GM21447 (cell line): ENCODE data around the gene TMEM131.
A peak's percentile ranks its signal among the peaks of the same experiment; 100 is the strongest.
"Not testable (repeated sequence)": the region's sequence is repeated elsewhere in the genome, so short reads cannot be mapped to it uniquely, and the experiment has no call there.

ENCODE experiments used
- ATAC-seq: cut with Tn5 transposase; IDR thresholded peaks from one replicate; pipeline ENCODE4 v1.9.1; 2021; ENCODE audit not compliant: unreplicated experiment

TMEM131 gene

DNA sequence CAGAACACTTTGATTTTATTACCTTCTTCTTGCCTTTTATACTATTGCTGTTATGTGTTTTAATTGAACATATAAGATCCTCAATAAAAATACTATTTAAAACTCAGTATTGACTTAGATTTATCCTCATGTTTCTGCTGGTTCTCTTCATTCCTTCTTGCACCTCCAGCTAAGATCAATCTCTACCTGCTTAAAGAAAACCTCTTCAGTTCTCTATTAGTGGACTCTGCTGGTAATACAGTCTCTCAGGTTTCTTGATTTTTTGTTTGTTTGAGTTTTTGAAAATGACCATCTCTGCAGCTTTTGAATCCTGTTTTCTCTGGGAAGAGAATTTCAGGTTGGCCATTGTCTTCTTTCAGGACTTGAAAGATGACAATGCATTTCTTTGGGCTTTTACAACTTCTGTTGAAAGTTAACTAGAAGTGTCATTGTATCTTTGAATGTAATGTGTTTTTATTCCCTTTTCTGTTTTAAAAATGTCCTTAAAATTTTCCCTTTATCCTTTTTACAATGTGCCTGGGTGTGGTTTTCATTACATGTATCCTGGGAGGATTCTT, 29.8 kb upstream of the TMEM131 start:
- ATAC-seq = no peak

- not testable (repeated sequence) for ATAC-seq
Measured at GRCh38 chr2:98022067-98022466, 26.3 kb upstream of the TMEM131 start.

DNA sequence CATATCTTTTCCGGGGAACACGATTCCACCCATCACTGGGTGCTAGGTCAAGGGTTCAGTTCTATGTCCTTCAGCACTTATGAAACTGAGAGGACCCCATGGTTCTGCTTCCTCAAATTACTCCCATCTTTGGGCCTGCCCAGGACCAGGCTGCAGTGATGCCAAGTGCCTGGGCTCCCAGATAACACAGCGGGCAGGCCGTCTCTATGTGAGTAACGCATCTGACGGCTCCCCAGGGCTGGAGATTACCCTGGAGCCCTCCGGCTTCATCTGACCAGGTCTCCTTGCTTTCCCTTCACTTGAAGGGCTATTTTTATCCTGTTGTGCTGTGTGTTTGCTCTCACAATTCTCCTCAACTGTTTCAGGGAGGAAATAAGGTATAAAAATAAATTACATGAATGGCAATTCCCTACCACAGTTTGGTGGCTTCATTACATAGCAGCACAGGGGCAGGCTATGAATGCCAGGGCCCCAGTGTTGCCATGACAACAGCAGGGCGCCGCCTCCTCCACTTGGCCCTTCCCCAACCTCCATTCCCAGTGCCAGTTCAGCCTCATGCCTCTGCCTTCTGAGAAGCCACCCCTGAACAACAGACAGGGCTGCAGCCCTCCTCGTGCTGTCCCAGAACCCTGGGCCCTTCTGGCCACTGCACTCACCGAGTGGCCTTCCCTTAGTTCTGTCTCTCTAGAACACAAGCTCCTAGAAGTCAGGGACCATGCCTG, 25.4 kb upstream of the TMEM131 start:
- no peak for ATAC-seq

- ATAC-seq = no peak
Measured at GRCh38 chr2:98020516-98020915, 24.8 kb upstream of the TMEM131 start.

GRCh38 chr2:98016908-98017670, 21.3 kb upstream of the TMEM131 start:
- no peak for ATAC-seq

DNA sequence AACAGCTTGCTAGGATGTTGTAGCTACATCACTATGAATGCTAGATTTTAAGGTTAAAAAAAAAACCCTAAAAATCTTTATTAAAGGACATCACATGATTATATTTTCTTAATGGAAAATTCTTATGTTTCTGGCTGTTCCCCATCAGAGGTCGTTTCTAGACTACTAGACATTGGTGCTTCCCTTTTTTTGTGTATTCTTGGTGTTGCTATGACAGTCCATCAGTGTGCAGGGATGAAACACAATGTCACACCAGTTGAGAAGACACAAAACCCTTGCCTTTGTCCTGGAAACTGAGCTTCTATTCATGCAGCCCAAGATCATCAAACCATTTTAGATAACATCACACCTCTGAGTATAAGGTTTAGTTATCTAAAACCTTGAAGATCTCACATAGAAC, 19.9 kb upstream of the TMEM131 start:
- ATAC-seq = no peak

- ATAC-seq = no peak
Measured at GRCh38 chr2:98014379-98014778, 18.6 kb upstream of the TMEM131 start.

DNA sequence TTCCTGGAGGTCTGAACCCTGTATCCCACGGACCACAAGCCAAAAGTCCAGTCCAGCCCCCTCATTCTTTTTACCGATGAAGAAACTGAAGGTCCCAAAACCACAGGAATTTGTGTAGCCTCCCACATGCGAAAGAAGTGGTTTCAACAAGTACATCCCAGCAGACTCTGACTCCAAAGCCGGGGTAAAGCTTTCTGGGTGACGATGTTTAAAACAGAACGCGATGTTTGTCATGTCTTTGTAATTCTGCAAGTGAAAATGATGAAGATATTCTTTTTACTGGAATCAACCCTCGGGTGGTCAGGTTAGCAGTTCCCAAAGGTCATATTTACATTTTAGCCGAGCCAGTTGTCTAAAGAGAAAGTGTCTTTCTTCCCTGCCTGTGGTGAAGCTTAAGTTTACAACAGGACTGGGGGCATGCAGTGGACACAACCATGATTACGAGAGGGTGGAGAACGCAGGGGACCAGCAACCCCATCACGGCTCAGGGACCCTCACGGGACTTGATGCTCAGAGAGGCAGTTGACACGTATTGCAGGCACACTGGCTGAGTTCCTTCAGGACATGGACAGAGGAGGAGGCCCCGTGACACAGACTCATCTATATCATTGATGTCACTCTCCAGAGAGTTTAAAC, 17.8 kb upstream of the TMEM131 start:
- ATAC-seq = no peak

GRCh38 chr2:98012561-98012991, 16.8 kb upstream of the TMEM131 start:
- peak; percentile 69 for ATAC-seq

DNA sequence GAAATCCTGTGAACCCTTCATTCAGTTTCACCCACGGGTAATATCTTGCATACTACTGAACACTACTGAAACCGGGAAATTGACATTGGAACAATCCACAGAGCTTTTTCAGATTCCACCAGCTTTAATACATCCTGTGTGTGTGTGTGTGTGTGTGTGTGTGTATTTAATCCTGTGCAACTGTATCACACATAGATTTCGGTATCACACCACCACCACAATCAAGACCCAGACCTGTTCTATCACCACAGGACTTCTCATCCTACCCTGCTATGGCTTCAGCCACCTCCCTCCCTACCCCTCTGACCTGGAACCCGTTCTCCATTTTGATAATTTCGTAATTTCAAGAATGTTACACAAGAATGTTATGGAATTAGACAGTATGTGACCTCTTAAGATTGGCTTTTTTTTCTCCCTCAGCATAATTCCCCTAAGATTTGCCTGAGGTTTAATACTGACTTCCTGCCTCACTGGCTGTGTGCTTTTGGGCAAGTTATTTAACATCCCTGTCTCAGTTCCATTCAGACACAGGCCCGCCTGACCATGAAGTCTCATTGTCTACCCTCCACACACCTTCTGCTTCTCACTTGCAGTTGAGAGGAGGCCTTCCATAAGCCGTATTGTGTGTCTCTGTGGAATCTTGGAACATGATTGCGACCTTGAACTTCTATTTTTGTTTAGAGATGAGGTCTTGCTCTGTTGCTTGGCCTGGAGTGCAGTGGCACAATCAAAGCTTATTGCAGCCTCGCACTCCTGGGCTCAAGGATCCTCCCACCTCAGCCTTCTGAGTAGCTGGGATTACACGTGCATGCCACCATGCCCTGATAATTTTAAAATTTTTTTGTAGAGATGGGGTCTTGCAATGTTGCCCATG, 14.4 kb upstream of the TMEM131 start:
- no peak for ATAC-seq

DNA sequence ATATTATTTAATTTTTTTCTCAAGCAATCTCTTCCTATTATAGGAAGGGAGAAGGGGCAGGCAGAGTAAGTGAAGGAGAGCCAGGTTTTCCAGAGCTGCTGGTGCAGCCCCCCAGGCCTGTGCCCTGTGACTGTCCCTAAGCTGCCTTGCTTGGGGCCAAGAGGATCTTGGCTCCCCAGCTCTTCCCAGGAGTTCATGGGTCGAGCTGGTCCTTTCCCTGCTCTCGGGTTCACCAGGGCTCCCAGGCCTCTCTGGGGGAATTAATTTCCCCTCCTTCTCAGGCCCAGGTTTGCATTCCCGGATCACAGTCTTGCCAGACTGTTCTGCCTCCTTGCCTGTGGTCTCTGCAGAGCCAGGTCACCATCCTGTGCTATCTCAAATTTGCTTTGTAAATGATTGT, 12.7 kb upstream of the TMEM131 start:
- no peak for ATAC-seq

DNA sequence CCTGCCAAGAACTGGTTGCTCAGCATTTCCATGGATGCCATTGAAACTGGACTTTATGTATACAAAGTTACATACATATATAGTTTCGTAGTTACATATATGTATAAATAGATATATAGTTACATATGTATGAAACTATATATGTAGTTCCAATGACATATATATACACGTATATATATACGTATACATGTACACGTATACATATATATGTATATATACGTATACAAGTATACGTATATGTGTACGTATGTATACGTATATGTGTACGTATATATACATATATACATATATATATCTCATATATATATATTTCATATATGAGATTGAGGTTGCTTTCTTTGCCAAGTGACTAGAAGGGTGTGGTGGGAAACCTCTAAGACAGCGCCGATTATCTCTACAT, 10.6 kb upstream of the TMEM131 start:
- ATAC-seq = no peak

GRCh38 chr2:98004613-98005012, 8.9 kb upstream of the TMEM131 start:
- no peak for ATAC-seq

DNA sequence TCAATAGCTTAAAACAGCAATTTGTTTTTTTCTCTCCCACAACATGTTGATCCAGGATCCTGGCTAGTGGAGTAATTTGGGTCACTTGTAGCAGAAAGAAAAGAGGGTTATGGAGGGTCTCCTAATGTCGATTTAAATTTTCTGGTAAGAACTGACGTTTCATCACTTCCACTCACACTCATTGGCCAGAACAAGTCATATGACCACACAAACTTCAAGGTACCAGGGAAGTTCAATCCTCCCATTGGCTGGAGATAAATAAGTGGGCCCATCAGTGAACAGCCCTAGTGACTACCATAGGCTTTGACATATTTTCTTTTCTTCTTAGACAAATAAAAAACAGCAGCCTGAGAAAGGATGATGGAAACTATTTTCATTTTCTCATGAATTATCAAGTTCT, 8.3 kb upstream of the TMEM131 start:
- ATAC-seq = no peak

DNA sequence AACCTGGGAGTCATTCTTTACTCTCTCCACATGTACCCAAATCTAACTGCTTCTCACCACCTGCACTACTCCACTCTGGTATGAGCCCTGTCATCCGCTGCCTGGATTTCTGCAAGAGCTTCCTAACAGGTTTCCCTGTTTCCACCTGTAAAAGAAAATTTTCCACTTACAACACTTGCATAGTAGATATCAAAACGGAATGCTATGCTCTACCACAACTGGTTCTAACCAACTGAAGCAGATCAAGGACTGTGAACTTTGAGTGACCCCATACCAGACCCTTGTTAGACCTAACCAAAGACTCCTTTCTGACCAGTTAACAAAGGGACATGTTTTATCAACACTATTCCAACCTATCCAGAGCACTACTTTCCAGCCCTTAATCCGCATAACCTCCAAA, 3.8 kb upstream of the TMEM131 start:
- ATAC-seq = no peak

DNA sequence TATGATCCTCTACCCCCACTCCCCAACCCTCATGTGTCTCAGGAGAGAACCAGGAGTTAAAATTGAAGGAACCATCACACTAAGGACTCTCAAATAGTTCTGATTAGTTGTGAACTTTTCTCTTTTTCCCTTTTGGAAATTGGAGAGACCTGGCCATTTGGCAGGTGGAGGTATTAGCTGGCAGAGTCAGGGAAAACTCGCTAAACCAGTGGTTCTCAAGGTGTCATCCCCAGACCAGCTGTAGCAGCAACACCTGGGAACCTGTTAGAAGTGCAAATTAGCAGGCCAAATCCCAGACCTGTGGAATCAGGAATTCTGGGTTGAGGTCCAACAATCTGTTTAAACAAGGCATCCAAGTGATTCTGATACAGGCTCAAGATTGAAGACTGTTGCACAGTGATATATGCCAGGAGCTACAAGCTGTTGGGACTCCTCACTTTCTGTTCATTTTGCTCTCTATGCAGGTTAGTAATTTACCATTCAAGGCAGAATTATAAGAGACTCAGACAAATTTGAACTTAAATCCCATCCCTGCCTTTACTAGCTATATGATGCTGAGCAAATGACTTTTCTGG, 2.8 kb upstream of the TMEM131 start:
- no peak for ATAC-seq

- ATAC-seq = no peak
Measured at GRCh38 chr2:97997784-97998392, 2.1 kb upstream of the TMEM131 start.

GRCh38 chr2:97996679-97997078, 931 bp upstream of the TMEM131 start:
- no peak for ATAC-seq

DNA sequence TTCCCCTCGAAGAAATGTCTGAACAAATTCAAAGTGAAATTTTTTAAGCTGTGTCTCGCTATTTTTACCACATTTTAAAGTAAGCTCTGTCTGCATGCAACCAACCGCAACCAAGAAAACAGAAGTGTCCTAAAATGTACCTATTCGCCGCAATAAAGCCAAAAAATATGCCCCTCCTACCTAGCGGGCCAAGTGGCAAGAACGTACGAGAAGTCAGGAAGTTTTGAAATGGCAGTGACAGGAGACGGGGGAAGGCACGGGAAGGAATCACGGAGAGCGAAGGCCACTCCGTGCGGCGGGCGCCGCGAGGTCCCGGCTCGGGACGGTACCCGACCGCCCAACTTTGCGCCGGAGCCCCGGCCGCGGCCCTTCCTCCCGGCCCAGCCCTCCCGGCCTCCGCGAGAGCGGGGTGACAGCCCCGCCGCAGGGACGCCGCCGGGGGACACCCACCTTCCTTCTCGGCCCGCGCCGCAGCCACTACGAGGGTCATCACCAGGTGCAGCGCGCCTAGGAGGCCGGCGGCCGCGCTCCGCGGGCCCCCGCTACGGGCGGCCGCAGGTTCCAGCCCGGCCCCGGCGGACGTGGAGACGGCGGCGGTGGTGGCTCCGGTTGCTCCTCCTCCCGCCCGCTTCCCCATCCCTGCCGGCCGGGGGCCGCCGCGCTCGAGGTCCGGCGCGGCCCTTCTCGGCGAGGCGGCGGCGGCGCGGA, 568 bp downstream of the TMEM131 start:
- peak; percentile 21 for ATAC-seq
